AG04449 (cell line): Measurements from ENCODE around the gene SVOPL.

Source experiments
- CTCF ChIA-PET: fragments of 350-600 bp; formaldehyde crosslinking; extraction: SDS; loops from one replicate; lab custom pipeline; 2021; ENCODE audit warnings: antibody characterized with exemption; lab: Yijun Ruan, JAX
- POLR2A ChIA-PET: fragments of 400-600, 350-600 bp; formaldehyde crosslinking; extraction: SDS; loops from one replicate; lab custom pipeline; 2020; ENCODE audit warnings: antibody characterized with exemption, inconsistent platforms; lab: Yijun Ruan, JAX
- DNase-seq: peaks from one replicate; pipeline ENCODE4 v3.0.0-alpha.2; 2010; ENCODE audit warnings: low read depth, low spot score
- H3K4me3 ChIP-seq: 2 replicates; pipeline ENCODE4 v1.5.1; 2011; ENCODE audit warnings: low read depth, mild to moderate bottlenecking, control low read depth, low read length
- TF ChIP-seq, protein P1 (sequence below): IDR thresholded peaks from one replicate; pipeline ENCODE4 v1.5.1; 2011; ENCODE audit warnings: mild to moderate bottlenecking, moderate library complexity, low read length, control low read depth, inconsistent platforms; ENCODE audit not compliant: insufficient read depth; ENCODE audit errors: missing control alignments

SVOPL gene

DNA sequence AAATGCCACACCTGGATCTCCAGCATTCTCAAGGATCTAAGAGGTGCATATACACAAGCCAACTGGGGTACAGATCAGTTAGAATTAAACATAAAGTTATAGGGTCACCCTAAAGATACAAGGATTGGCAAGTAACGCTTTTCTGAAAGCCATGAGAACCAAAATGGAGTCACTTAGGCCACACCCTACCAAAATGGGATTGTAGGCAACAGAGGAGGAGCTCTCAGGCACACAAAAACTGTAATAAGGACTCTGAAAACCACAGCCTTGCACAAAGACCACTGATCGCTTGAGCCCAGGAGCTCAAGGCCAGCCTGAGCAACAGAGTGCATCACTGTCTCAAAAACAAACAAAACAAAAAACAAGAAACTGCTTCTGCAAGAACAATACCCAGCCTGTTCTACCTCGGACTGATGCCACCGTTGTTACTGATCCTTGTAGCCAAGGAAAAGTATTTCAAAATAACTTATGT, 35.5 kb downstream of the SVOPL start:
- POLR2A ChIA-PET: no interaction called here
- DNase-seq: no peak
- no peak overlapping the region for H3K4me3 ChIP-seq
- CTCF ChIA-PET: no interaction called here
- TF ChIP-seq, protein P1, sequence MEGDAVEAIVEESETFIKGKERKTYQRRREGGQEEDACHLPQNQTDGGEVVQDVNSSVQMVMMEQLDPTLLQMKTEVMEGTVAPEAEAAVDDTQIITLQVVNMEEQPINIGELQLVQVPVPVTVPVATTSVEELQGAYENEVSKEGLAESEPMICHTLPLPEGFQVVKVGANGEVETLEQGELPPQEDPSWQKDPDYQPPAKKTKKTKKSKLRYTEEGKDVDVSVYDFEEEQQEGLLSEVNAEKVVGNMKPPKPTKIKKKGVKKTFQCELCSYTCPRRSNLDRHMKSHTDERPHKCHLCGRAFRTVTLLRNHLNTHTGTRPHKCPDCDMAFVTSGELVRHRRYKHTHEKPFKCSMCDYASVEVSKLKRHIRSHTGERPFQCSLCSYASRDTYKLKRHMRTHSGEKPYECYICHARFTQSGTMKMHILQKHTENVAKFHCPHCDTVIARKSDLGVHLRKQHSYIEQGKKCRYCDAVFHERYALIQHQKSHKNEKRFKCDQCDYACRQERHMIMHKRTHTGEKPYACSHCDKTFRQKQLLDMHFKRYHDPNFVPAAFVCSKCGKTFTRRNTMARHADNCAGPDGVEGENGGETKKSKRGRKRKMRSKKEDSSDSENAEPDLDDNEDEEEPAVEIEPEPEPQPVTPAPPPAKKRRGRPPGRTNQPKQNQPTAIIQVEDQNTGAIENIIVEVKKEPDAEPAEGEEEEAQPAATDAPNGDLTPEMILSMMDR: no peak

DNA sequence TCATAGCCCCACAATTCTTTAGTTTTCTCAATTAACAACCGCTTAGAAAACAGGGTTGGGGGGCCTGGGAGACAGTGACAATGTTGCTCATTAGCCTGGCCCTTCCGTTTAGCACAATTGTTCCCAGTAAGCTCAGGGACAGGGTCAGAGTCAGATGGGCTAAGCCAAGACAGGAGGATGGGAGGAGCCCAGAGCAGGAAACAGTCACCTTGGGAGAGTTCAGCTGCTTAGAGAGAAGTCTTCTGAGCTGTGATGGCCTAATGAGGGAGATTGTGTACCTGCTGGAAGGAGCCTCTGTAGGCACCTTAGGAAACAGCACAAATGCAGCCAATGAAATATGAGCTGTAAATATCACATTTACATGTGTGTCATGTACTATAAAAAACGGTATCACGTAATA, 35.9 kb downstream of the SVOPL start:
- no peak for DNase-seq
- TF ChIP-seq, protein P1: no peak
- ChIA-PET CTCF (no interaction called here), POLR2A (no interaction called here)
- no peak overlapping the region for H3K4me3 ChIP-seq

- TF ChIP-seq, protein P1: no peak
- no peak for DNase-seq
- ChIA-PET POLR2A (no interaction called here), CTCF (no interaction called here)
- peak overlapping the region; percentile 25 for H3K4me3 ChIP-seq
These were observed 37.1 kb downstream of the SVOPL start for GRCh38 chr7:138663725-138664710.

DNA sequence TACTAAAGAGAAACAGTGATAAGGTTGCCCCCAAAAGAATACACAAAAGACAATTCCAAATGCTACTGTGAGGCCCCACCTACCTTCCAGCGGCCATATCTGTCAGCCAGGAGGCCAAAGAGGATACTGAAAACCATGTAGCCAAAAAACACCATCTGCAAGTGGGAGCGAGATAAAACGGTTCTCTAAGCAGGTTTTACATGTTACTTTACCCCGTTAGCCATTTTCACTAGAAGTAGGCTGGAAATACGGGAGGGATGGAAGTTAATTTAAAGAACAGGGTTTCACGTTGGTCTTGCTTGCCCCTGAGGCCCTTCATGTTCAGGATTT, 38.2 kb downstream of the SVOPL start:
- POLR2A ChIA-PET: no interaction called here
- CTCF ChIA-PET: no interaction called here
- no peak overlapping the region for H3K4me3 ChIP-seq
- DNase-seq: no peak
- TF ChIP-seq, protein P1: no peak

- no peak for DNase-seq
- no peak overlapping the region for H3K4me3 ChIP-seq
- TF ChIP-seq, protein P1: no peak
- ChIA-PET CTCF (no interaction called here), POLR2A (no interaction called here)
These were observed 38.8 kb downstream of the SVOPL start for GRCh38 chr7:138662076-138662990.
